GM23248 (cell line): ENCODE results near the gene DUS2.

ENCODE experiments used
- EZH2 ChIP-seq: fragments of 200-600 bp; sonication (generic); IDR thresholded peaks from 2 replicates; pipeline ENCODE4 v1.6.1; 2018; ENCODE audit warnings: antibody characterized with exemption, mild to moderate bottlenecking; ENCODE audit not compliant: insufficient read depth, poor library complexity, severe bottlenecking
- EZH2phosphoT487 ChIP-seq: fragments of 200-600 bp; sonication (generic); IDR thresholded peaks from 2 replicates; pipeline ENCODE4 v1.6.1; 2018; ENCODE audit warnings: antibody characterized with exemption, moderate library complexity, mild to moderate bottlenecking, low read depth; ENCODE audit not compliant: insufficient read depth

DNA sequence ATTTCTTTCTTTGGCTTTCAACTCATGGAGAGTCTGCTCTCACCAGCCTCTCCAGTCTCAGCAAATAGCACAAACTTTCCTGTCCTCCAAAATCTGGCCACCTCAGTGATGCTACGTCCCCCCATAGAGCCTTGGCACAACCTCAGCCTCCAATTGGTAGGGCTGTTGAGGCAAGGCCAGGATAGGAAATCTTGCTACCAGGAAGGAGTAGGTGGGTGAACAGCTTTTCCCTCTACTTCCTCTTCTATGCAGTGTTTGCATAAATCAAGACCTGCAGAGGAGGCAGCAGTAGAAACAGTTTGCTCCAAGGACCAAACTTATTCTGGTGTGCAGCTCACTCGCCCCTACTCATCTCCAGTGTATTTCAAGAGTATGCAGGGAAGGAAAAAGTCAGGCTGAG lies 23.1 kb upstream of the DUS2 start:
- TF ChIP-seq EZH2phosphoT487 (no peak), EZH2 (no peak)
